HG02938 (cell line): ENCODE measurements around the gene MBD4.
"Not testable (repeated sequence)": the region's sequence is repeated elsewhere in the genome, so short reads cannot be mapped to it uniquely, and the experiment has no call there.

Experiments
- ATAC-seq: cut with Tn5 transposase; IDR thresholded peaks from one replicate; pipeline ENCODE4 v1.9.1; 2021; ENCODE audit warnings: mild to moderate bottlenecking, moderate library complexity; ENCODE audit not compliant: unreplicated experiment

Gene MBD4

GRCh38 chr3:129439817-129440617 lies at the start of gene MBD4, which contains the start of gene IFT122:
Gene MBD4, minus strand, starts transcription at chr3:129439948. Its CDS starts 115 bp downstream, at chr3:129439833.
Gene IFT122, plus strand, starts transcription at chr3:129440224. Its CDS starts 107 bp downstream, at chr3:129440331.
- peak; percentile 86 for ATAC-seq

- ATAC-seq, result not testable (repeated sequence)
Measured at GRCh38 chr3:129489258-129489657, 49.5 kb upstream of the MBD4 start.

- not testable (repeated sequence) for ATAC-seq
Measured at GRCh38 chr3:129487868-129488335, 48.2 kb upstream of the MBD4 start.

- ATAC-seq, result no peak
Measured at GRCh38 chr3:129487183-129487867, 47.6 kb upstream of the MBD4 start.

- ATAC-seq, result no peak
Measured at GRCh38 chr3:129486664-129487035, 46.9 kb upstream of the MBD4 start.

- no peak for ATAC-seq
Measured at GRCh38 chr3:129485721-129486663, 46.2 kb upstream of the MBD4 start.

GRCh38 chr3:129485146-129485545 lies 45.4 kb upstream of the MBD4 start:
- ATAC-seq, result not testable (repeated sequence)

GRCh38 chr3:129483870-129484269 lies 44.1 kb upstream of the MBD4 start:
- no peak for ATAC-seq

GRCh38 chr3:129482721-129483120 lies 43.0 kb upstream of the MBD4 start:
- ATAC-seq, result no peak

GRCh38 chr3:129481766-129482332 lies 42.1 kb upstream of the MBD4 start:
- no peak for ATAC-seq

GRCh38 chr3:129481225-129481765 lies 41.5 kb upstream of the MBD4 start:
- not testable (repeated sequence) for ATAC-seq

- no peak for ATAC-seq
Measured at GRCh38 chr3:129476586-129476985, 36.8 kb upstream of the MBD4 start.

GRCh38 chr3:129475863-129476262 lies 36.1 kb upstream of the MBD4 start:
- no peak for ATAC-seq

GRCh38 chr3:129474984-129475804 lies 35.4 kb upstream of the MBD4 start:
- ATAC-seq, result no peak

- ATAC-seq, result no peak
Measured at GRCh38 chr3:129473769-129474152, 34.0 kb upstream of the MBD4 start.

GRCh38 chr3:129473067-129473768 lies 33.5 kb upstream of the MBD4 start:
- ATAC-seq, result no peak

- ATAC-seq, result no peak
Measured at GRCh38 chr3:129470861-129471260, 31.1 kb upstream of the MBD4 start.

- no peak for ATAC-seq
Measured at GRCh38 chr3:129469026-129469425, 29.3 kb upstream of the MBD4 start.

GRCh38 chr3:129467932-129468331 lies 28.2 kb upstream of the MBD4 start:
- no peak for ATAC-seq
